ENCODE measurements around the gene CST9.

Gene CST9

DNA sequence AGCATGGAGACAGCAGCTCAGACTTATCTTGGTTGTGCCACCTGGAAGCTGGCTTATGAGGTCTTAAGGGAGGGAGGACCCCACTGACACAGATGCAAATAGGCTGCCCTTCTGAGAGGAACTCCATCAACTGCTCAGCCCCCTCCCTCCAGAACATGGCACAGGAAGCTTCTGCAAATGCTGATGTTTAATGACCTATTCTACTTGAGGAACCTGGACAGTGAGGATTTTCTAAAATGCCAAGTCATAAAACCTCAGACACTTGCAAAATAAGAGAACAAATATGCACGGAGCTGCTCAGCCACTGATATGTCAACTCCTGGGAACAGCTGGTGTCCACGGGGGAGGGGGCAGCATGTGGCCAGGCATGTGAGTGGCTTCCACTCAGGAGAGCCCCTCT is 3.5 kb downstream of the CST9 start:
- H3K27ac ChIP-seq (ENCODE audit: low read length), result no peak overlapping the region
- no peaks in the 10 kb centered on the region for H3K9me3 ChIP-seq (ENCODE audit: insufficient read depth, low read length, severe bottlenecking)
- H4K20me1 ChIP-seq (ENCODE audit: insufficient read depth, low read length), result no peaks in the 10 kb centered on the region
- peaks cover 49% of the 10 kb centered on the region for H3K27me3 ChIP-seq (ENCODE audit: insufficient read depth, low read length, poor library complexity)
- H3K79me2 ChIP-seq (ENCODE audit: insufficient read depth, low read length), result no peaks in the 10 kb centered on the region
- H3K4me2 ChIP-seq (ENCODE audit: insufficient read depth, low read length), result no peak overlapping the region
- H3K4me3 ChIP-seq (ENCODE audit: low read depth in 1 of 2, low read length in 2 of 2), result no peak overlapping the region
- H3K36me3 ChIP-seq (ENCODE audit: insufficient read depth, low read length), result no peaks in the 10 kb centered on the region
- DNase-seq (no peak), ATAC-seq (ENCODE audit: insufficient read depth, low read depth) (no peak)
- H3K9ac ChIP-seq (ENCODE audit: low read depth, low read length), result no peak overlapping the region
- H2AFZ ChIP-seq (ENCODE audit: low read depth, low read length), result no peak overlapping the region
- 0 out of 2 replicates have a peak, but pooled peaks cover 3% of the 10 kb centered on the region for H3K4me1 ChIP-seq (ENCODE audit: insufficient read depth, low read length)
- TF ChIP-seq, protein P1, sequence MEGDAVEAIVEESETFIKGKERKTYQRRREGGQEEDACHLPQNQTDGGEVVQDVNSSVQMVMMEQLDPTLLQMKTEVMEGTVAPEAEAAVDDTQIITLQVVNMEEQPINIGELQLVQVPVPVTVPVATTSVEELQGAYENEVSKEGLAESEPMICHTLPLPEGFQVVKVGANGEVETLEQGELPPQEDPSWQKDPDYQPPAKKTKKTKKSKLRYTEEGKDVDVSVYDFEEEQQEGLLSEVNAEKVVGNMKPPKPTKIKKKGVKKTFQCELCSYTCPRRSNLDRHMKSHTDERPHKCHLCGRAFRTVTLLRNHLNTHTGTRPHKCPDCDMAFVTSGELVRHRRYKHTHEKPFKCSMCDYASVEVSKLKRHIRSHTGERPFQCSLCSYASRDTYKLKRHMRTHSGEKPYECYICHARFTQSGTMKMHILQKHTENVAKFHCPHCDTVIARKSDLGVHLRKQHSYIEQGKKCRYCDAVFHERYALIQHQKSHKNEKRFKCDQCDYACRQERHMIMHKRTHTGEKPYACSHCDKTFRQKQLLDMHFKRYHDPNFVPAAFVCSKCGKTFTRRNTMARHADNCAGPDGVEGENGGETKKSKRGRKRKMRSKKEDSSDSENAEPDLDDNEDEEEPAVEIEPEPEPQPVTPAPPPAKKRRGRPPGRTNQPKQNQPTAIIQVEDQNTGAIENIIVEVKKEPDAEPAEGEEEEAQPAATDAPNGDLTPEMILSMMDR (IDR thresholded peaks at IDR 0.05; ENCODE audit: borderline replicate concordance, extremely low read depth, low read length, poor library complexity, severe bottlenecking), result no peak
- no peak for TF ChIP-seq EZH2 (IDR thresholded peaks at IDR 0.05; ENCODE audit: borderline replicate concordance, low read depth, low read length, severe bottlenecking)

GRCh38 chr20:23601715-23602114 is 4.0 kb downstream of the CST9 start:
- no peak overlapping the region for H2AFZ ChIP-seq (ENCODE audit: low read depth, low read length)
- H3K79me2 ChIP-seq (ENCODE audit: insufficient read depth, low read length), result no peaks in the 10 kb centered on the region
- 0 out of 2 replicates have a peak, but pooled peaks cover 1% of the 10 kb centered on the region for H3K4me1 ChIP-seq (ENCODE audit: insufficient read depth, low read length)
- ATAC-seq (ENCODE audit: insufficient read depth, low read depth), result no peak
- no peak overlapping the region for H3K4me2 ChIP-seq (ENCODE audit: insufficient read depth, low read length)
- peaks cover 49% of the 10 kb centered on the region for H3K27me3 ChIP-seq (ENCODE audit: insufficient read depth, low read length, poor library complexity)
- no peaks in the 10 kb centered on the region for H4K20me1 ChIP-seq (ENCODE audit: insufficient read depth, low read length)
- DNase-seq, result no peak
- no peak overlapping the region for H3K4me3 ChIP-seq (ENCODE audit: low read depth in 1 of 2, low read length in 2 of 2)
- no peak overlapping the region for H3K9ac ChIP-seq (ENCODE audit: low read depth, low read length)
- TF ChIP-seq EZH2 (IDR thresholded peaks at IDR 0.05; ENCODE audit: borderline replicate concordance, low read depth, low read length, severe bottlenecking), result no peak
- TF ChIP-seq, protein P1 (IDR thresholded peaks at IDR 0.05; ENCODE audit: borderline replicate concordance, extremely low read depth, low read length, poor library complexity, severe bottlenecking), result no peak
- H3K36me3 ChIP-seq (ENCODE audit: insufficient read depth, low read length), result no peaks in the 10 kb centered on the region
- H3K27ac ChIP-seq (ENCODE audit: low read length), result no peak overlapping the region
- no peaks in the 10 kb centered on the region for H3K9me3 ChIP-seq (ENCODE audit: insufficient read depth, low read length, severe bottlenecking)

DNA sequence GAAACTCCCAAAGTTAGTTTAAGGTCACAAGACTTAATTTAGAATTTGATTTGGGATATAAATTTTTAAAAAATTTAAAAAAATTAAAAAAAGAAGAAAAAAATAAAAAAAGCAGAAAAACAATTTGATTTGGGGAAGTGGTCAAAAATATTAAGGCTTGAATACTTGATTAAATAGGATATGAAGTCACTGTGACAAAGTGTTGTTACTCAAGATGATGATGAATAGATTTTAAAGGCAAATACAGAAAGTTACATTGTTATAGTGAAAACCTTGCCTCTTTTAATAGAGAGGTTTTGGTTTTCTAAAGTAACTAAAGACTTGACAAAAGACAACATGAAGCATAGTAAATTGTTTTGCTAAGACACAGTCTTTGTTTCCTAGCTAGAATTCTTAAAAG is 7.2 kb downstream of the CST9 start:
- Histone ChIP-seq H2AFZ (ENCODE audit: low read depth, low read length) (no peak overlapping the region), H3K79me2 (ENCODE audit: insufficient read depth, low read length) (no peaks in the 10 kb centered on the region)

More for the DNA sequence above, 7.2 kb downstream of the CST9 start:
- H3K9ac ChIP-seq (ENCODE audit: low read depth, low read length), result no peak overlapping the region
- H3K27ac ChIP-seq (ENCODE audit: low read length), result no peak overlapping the region
- DNase-seq, result no peak
- H3K36me3 ChIP-seq (ENCODE audit: insufficient read depth, low read length), result no peaks in the 10 kb centered on the region
- no peak overlapping the region for H3K4me2 ChIP-seq (ENCODE audit: insufficient read depth, low read length)
- TF ChIP-seq, protein P1 (IDR thresholded peaks at IDR 0.05; ENCODE audit: borderline replicate concordance, extremely low read depth, low read length, poor library complexity, severe bottlenecking), result no peak
- no peak for TF ChIP-seq EZH2 (IDR thresholded peaks at IDR 0.05; ENCODE audit: borderline replicate concordance, low read depth, low read length, severe bottlenecking)
- H3K4me1 ChIP-seq (ENCODE audit: insufficient read depth, low read length), result no peaks in the 10 kb centered on the region
- H3K9me3 ChIP-seq (ENCODE audit: insufficient read depth, low read length, severe bottlenecking), result no peaks in the 10 kb centered on the region
- no peaks in the 10 kb centered on the region for H4K20me1 ChIP-seq (ENCODE audit: insufficient read depth, low read length)
- H3K4me3 ChIP-seq (ENCODE audit: low read depth in 1 of 2, low read length in 2 of 2), result no peak overlapping the region
- no peak for ATAC-seq (ENCODE audit: insufficient read depth, low read depth)
- peaks cover 45% of the 10 kb centered on the region for H3K27me3 ChIP-seq (ENCODE audit: insufficient read depth, low read length, poor library complexity)

Data from DND-41 (cell line).